MCF 10A (cell line): Measurements from ENCODE around the gene TMEM26. TPM values are rescaled to one million over a fixed set of nuclear protein-coding genes. Genes with fewer than 3 reads are reported as not detected.

Experiments
- BruUV-seq: library from RNA; stranded (reverse); fragments of 400-500 nt; replicated peaks from 2 replicates; lab custom pipeline; 2021; lab: Mats Ljungman, UMichigan
- CTCF ChIA-PET: fragments of 300-600 bp; sonication (Branson Sonifier 250); formaldehyde crosslinking; extraction: SDS; loops from one replicate; lab custom pipeline; 2021; ENCODE audit warnings: antibody characterized with exemption, inconsistent platforms; lab: Yijun Ruan, JAX
- POLR2A ChIA-PET: fragments of 300-600, 350-650 bp; sonication (Branson Sonifier 250); formaldehyde crosslinking; extraction: SDS; loops from one replicate; lab custom pipeline; 2020; ENCODE audit warnings: antibody characterized with exemption, inconsistent platforms; lab: Yijun Ruan, JAX
- DNase-seq: peaks from one replicate; pipeline ENCODE4 v3.0.0-alpha.2; 2018; ENCODE audit not compliant: unreplicated experiment
- H3K27ac Mint-ChIP-seq: one replicate; pipeline ENCODE4 v1.8.0; 2022; ENCODE audit warnings: mild to moderate bottlenecking, low read depth, mixed read lengths; ENCODE audit not compliant: unreplicated experiment
- H3K27me3 Mint-ChIP-seq: one replicate; pipeline ENCODE4 v1.8.0; 2022; ENCODE audit warnings: mixed read lengths; ENCODE audit not compliant: insufficient read depth, unreplicated experiment
- H3K36me3 Mint-ChIP-seq: one replicate; pipeline ENCODE4 v1.8.0; 2022; ENCODE audit warnings: mild to moderate bottlenecking, moderate library complexity, mixed read lengths; ENCODE audit not compliant: insufficient read depth, unreplicated experiment
- H3K4me1 Mint-ChIP-seq: one replicate; pipeline ENCODE4 v1.8.0; 2022; ENCODE audit warnings: mixed read lengths; ENCODE audit not compliant: insufficient read depth, unreplicated experiment
- H3K4me3 Mint-ChIP-seq: one replicate; pipeline ENCODE4 v1.8.0; 2022; ENCODE audit warnings: mild to moderate bottlenecking, moderate library complexity, mixed read lengths; ENCODE audit not compliant: unreplicated experiment
- H3K9me3 Mint-ChIP-seq: one replicate; pipeline ENCODE4 v1.8.0; 2022; ENCODE audit warnings: mixed read lengths; ENCODE audit not compliant: unreplicated experiment
- CTCF ChIP-seq: fragments of 200-600 bp; IDR thresholded peaks from one replicate; pipeline ENCODE4 v1.8.0; 2022; ENCODE audit warnings: antibody characterized with exemption, mild to moderate bottlenecking; ENCODE audit not compliant: unreplicated experiment
- intact Hi-C: fragments of 100-400 bp; cut with micrococcal nuclease; formaldehyde crosslinking; loops from 2 replicates; pipeline ENCODE4 v1.14.1; 2022
- total RNA-seq: library from RNA; stranded (reverse); gene quantifications from 2 replicates; pipeline ENCODE4 v1.2.3, GENCODE V29; 2022

TMEM26 gene
- total RNA-seq, 1 experiment from 2014 or later: not detected

GRCh38 chr10:61480208-61480607, 27.0 kb upstream of the TMEM26 start:
- TF ChIP-seq CTCF: no peak
- Mint-ChIP-seq H3K4me3 (no peak overlapping the region), H3K4me1 (peaks cover 13% of the 10 kb centered on the region), H3K36me3 (no peaks in the 10 kb centered on the region), H3K27ac (no peak overlapping the region), H3K9me3 (no peaks in the 10 kb centered on the region), H3K27me3 (no peaks in the 10 kb centered on the region)
- ChIA-PET POLR2A (interaction anchor here (0.6 to 0.8 kb wide), 2 partner anchors 23 to 321 kb away, joined by 3 read pairs; no protein-coding TSS in a partner anchor), CTCF (interaction anchor here (0.7 to 0.9 kb wide), 2 partner anchors 117 to 538 kb away, joined by 4 to 8 read pairs; no protein-coding TSS in a partner anchor)
- intact Hi-C loops: no loop called here
- DNase-seq: peak; percentile 39
- no TSS peak for BruUV-seq

GRCh38 chr10:61478621-61479312, 25.6 kb upstream of the TMEM26 start:
- no peak overlapping the region for H3K4me3 Mint-ChIP-seq
- no peaks in the 10 kb centered on the region for H3K9me3 Mint-ChIP-seq
- no TSS peak for BruUV-seq
- POLR2A ChIA-PET: interaction anchor here (0.5 kb wide), 1 partner anchor 164 kb away, joined by 3 read pairs; no protein-coding TSS in a partner anchor
- intact Hi-C loops: loop anchor here (10.0 kb wide), 1 partner anchor 256 kb away; no protein-coding TSS in a partner anchor
- H3K27me3 Mint-ChIP-seq: no peaks in the 10 kb centered on the region
- no peak overlapping the region for H3K27ac Mint-ChIP-seq
- TF ChIP-seq CTCF: no peak
- CTCF ChIA-PET: interaction anchor here (0.8 kb wide), 1 partner anchor 114 kb away, joined by 3 read pairs; no protein-coding TSS in a partner anchor
- no peak for DNase-seq
- peaks cover 19% of the 10 kb centered on the region for H3K4me1 Mint-ChIP-seq
- no peaks in the 10 kb centered on the region for H3K36me3 Mint-ChIP-seq

- Mint-ChIP-seq H3K27me3 (no peaks in the 10 kb centered on the region), H3K4me3 (no peak overlapping the region), H3K27ac (no peak overlapping the region), H3K9me3 (no peaks in the 10 kb centered on the region), H3K36me3 (no peaks in the 10 kb centered on the region), H3K4me1 (peaks cover 19% of the 10 kb centered on the region)
- BruUV-seq: no TSS peak
- CTCF ChIA-PET: no interaction called here
- no peak for DNase-seq
- TF ChIP-seq CTCF: no peak
- intact Hi-C loops: loop anchor here (10.0 kb wide), 1 partner anchor 257 kb away; no protein-coding TSS in a partner anchor
- POLR2A ChIA-PET: interaction anchor here (0.6 kb wide), 1 partner anchor 8 kb away, joined by 3 read pairs; no protein-coding TSS in a partner anchor
Observed at GRCh38 chr10:61477451-61477850, 24.3 kb upstream of the TMEM26 start.

GRCh38 chr10:61476529-61476928, 23.3 kb upstream of the TMEM26 start:
- CTCF ChIA-PET: interaction anchor here (0.7 kb wide), 1 partner anchor 10 kb away, joined by 4 read pairs; no protein-coding TSS in a partner anchor
- H3K4me1 Mint-ChIP-seq: peaks cover 19% of the 10 kb centered on the region
- H3K27ac Mint-ChIP-seq: no peak overlapping the region
- H3K27me3 Mint-ChIP-seq: no peaks in the 10 kb centered on the region
- no peak overlapping the region for H3K4me3 Mint-ChIP-seq
- DNase-seq: no peak
- no peak for TF ChIP-seq CTCF
- intact Hi-C loops: loop anchor here (10.0 kb wide), 1 partner anchor 258 kb away; no protein-coding TSS in a partner anchor
- POLR2A ChIA-PET: no interaction called here
- no peaks in the 10 kb centered on the region for H3K9me3 Mint-ChIP-seq
- no TSS peak for BruUV-seq
- H3K36me3 Mint-ChIP-seq: no peaks in the 10 kb centered on the region
